ENCODE measurements around the gene TBL2.
"Not testable (repeated sequence)": the region's sequence is repeated elsewhere in the genome, so short reads cannot be mapped to it uniquely, and the experiment has no call there.

The TBL2 gene

GRCh38 chr7:73569042-73569608 lies 9.3 kb downstream of the TBL2 start:
- no peak for DNase-seq

- peak; percentile 74 for DNase-seq
These were observed 10.3 kb downstream of the TBL2 start for GRCh38 chr7:73567846-73568685.

- no peak for DNase-seq
These were observed 11.2 kb downstream of the TBL2 start for GRCh38 chr7:73567140-73567539.

- not testable (repeated sequence) for DNase-seq
These were observed 11.9 kb downstream of the TBL2 start for GRCh38 chr7:73566431-73566830.

GRCh38 chr7:73565675-73566340 lies 12.6 kb downstream of the TBL2 start:
- DNase-seq: no peak

- DNase-seq: peak; percentile 67
These were observed 18.1 kb downstream of the TBL2 start for GRCh38 chr7:73560109-73560835.

GRCh38 chr7:73557397-73558257 lies 20.8 kb downstream of the TBL2 start, which contains the start of gene BCL7B:
BCL7B (minus strand) TSS chr7:73557690; CDS start chr7:73557578, 112 bp downstream.
- DNase-seq: peak; percentile 93

- DNase-seq: peak; percentile 98
These were observed 21.3 kb downstream of the TBL2 start for GRCh38 chr7:73557108-73557396.

- DNase-seq: no peak
These were observed 21.9 kb downstream of the TBL2 start for GRCh38 chr7:73556208-73557107.

GRCh38 chr7:73555411-73555982 lies 22.9 kb downstream of the TBL2 start:
- no peak for DNase-seq

- not testable (repeated sequence) for DNase-seq
These were observed 28.3 kb downstream of the TBL2 start for GRCh38 chr7:73550093-73550492.

GRCh38 chr7:73549176-73549575 lies 29.2 kb downstream of the TBL2 start:
- no peak for DNase-seq

- peak; percentile 75 for DNase-seq
These were observed 30.5 kb downstream of the TBL2 start for GRCh38 chr7:73547841-73548240.

GRCh38 chr7:73544678-73545077 lies 33.7 kb downstream of the TBL2 start:
- DNase-seq: no peak

GRCh38 chr7:73541722-73542121 lies 36.7 kb downstream of the TBL2 start:
- DNase-seq: no peak

GRCh38 chr7:73539709-73540108 lies 38.7 kb downstream of the TBL2 start:
- DNase-seq: no peak

GRCh38 chr7:73538510-73538909 lies 39.9 kb downstream of the TBL2 start:
- DNase-seq: not testable (repeated sequence)

GRCh38 chr7:73537051-73537450 lies 41.3 kb downstream of the TBL2 start:
- no peak for DNase-seq

- no peak for DNase-seq
These were observed 41.9 kb downstream of the TBL2 start for GRCh38 chr7:73536479-73536878.

GRCh38 chr7:73535918-73536317 lies 42.5 kb downstream of the TBL2 start:
- DNase-seq: not testable (repeated sequence)

- DNase-seq: no peak
These were observed 44.6 kb downstream of the TBL2 start for GRCh38 chr7:73533742-73534141.

All from RPMI8226 (cell line).